GM19025 (cell line): ENCODE measurements around the gene PPFIA2.
"Not testable (repeated sequence)": the region's sequence is repeated elsewhere in the genome, so short reads cannot be mapped to it uniquely, and the experiment has no call there.

Experiments
- ATAC-seq: cut with Tn5 transposase; IDR thresholded peaks from one replicate; pipeline ENCODE4 v1.9.1; 2021; ENCODE audit warnings: mild to moderate bottlenecking, low read depth, moderate library complexity; ENCODE audit not compliant: unreplicated experiment

The PPFIA2 gene

DNA sequence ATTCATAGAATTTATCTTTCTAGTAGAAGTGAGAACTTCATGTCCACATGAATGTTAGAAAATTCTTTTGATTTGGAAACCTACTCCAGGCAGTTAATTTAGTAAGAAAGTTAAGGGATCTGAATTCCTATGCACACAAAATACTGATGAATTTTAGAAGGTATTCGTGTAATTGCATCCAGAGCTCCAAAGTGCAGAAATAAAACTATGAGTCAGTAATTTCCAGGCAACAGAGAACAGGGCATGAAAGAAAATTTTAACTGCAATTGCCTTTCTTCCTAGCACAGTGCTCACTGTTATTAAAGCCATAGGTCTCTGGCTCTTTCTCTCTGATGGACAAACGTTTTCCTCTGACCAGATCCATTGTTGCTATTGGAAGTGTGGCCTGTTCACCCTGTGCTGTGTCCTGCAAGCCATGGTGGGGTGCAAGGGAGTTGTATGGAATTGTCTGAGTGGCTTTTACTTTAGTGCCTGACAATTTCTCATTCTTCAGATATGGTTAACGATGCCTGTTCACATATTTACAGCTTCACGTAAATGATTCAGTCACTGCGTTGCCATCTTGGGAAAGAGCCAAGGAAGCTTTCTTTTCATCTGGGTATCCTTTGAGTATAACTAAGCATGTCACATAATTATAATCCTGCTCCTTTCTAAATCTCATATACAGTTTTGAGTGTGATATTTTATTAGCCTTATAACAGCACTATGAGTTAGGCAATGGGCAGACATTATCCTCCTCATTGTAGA is 536.1 kb downstream of the PPFIA2 start:
- ATAC-seq, result no peak

DNA sequence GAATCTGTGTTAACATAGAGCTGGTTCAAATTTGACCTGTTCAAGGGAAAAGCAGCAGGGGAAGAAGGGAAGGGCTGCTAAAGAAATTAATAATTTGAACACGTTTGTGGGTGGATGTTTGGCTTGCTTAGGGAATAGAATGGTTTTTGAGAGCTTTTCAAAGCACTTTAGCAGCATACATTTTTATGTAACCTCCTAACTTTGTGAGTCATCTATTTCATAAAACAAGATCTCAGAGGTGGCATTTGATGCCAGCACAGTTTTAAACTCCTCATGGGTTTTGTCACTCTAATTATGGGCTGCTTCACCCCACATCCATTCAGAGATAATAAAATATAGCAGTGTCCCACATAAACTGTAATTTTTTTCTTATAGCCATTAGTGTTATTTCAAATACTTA is 537.5 kb downstream of the PPFIA2 start:
- no peak for ATAC-seq

DNA sequence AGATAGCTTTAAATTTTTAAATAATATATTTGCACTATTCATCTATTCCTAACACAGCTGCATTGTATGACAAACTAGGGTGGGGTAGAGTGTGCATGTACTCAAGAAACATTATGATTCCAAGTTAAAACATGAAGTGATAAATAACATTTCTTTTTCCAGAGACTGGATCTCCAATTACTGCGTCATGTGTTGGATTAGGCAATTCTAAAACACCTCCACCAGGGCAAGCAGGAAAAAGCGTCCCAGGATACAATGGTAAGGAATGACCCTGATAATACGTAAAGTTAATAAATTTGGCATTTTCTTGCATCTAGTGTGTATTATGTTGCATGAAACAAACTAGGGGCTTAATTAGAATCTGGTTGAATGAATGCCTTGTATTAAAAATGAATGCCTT is 542.4 kb downstream of the PPFIA2 start:
- ATAC-seq, result no peak

DNA sequence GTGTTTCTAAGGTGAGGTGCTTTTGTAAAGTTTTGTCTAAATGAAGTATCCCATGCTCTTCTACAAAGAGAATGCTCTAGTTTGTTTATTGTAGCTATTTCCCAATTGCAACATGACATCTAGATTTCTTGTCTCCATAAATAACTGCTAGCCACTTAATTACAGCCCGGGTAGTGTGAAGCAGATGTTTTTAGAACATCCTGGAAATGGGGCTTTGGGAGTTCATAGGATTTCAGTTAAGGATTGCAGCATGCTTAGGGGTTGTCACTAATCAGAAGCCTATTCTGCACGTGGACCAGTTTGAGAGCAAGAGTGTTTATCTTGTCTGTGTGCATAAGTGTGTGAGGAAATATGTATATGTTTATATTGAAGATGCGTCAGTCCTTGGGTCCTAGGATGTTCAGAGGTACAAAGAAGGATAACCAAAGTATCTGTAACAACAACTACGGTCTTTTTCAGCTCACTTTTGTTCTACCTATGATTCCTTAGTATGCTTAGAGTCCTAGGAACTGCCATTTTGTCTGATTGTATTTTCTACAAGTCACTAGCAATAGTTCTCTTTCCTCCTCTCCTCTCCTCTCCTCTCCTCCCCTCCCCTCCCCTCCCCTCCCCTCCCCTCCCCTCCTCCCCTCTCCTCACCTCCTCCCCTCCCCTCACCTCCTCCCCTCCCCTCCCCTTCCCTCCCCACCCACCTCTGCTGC is 546.0 kb downstream of the PPFIA2 start:
- no peak for ATAC-seq

GRCh38 chr12:81211306-81211705 is 547.8 kb downstream of the PPFIA2 start:
- no peak for ATAC-seq

GRCh38 chr12:81209772-81210225 is 549.4 kb downstream of the PPFIA2 start:
- ATAC-seq, result not testable (repeated sequence)

DNA sequence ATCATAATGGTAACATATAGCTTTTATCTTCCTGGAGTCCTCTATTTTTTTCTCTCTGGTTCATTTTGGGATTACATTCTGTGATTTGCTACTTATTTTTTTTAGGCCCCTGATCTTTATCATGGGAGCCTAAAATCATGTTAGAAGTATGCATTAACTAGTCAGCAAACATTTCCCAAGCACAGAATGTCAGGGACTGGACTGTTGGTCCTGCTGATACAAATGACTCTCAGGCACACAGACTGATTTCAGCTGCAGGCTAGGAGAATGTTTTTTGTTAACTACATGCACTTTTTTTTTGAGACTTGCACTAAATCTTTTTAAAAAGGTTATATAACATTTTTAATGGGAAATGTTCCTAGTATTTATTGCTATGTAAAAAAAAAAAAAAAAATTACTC is 550.1 kb downstream of the PPFIA2 start:
- ATAC-seq, result no peak

GRCh38 chr12:81208187-81208911 is 550.8 kb downstream of the PPFIA2 start:
- no peak for ATAC-seq
